Activated naive CD4-positive, alpha-beta T cell treated with Interleukin-2 at 50 U/mL for 16 hours (primary cell): ENCODE results near the gene PMP22.
"Not testable (repeated sequence)": the region's sequence is repeated elsewhere in the genome, so short reads cannot be mapped to it uniquely, and the experiment has no call there.

Experiments used
- DNase-seq: peaks from one replicate; pipeline ENCODE4 v3.0.0-alpha.2; 2020

PMP22 gene

GRCh38 chr17:15250135-15250860 lies 14.8 kb downstream of the PMP22 start:
- no peak for DNase-seq

- no peak for DNase-seq
Observed at GRCh38 chr17:15249487-15249886, 15.6 kb downstream of the PMP22 start.

- no peak for DNase-seq
Observed at GRCh38 chr17:15247891-15248529, 17.1 kb downstream of the PMP22 start.

- no peak for DNase-seq
Observed at GRCh38 chr17:15245054-15245453, 20.1 kb downstream of the PMP22 start.

- no peak for DNase-seq
Observed at GRCh38 chr17:15240644-15241043, 24.5 kb downstream of the PMP22 start.

GRCh38 chr17:15239491-15239890 lies 25.6 kb downstream of the PMP22 start:
- no peak for DNase-seq

- no peak for DNase-seq
Observed at GRCh38 chr17:15238676-15239422, 26.3 kb downstream of the PMP22 start.

GRCh38 chr17:15238057-15238456 lies 27.1 kb downstream of the PMP22 start:
- no peak for DNase-seq

GRCh38 chr17:15237106-15237425 lies 28.1 kb downstream of the PMP22 start:
- no peak for DNase-seq

- DNase-seq: no peak
Observed at GRCh38 chr17:15236281-15237105, 28.6 kb downstream of the PMP22 start.

GRCh38 chr17:15233971-15234370 lies 31.2 kb downstream of the PMP22 start:
- DNase-seq: no peak

- no peak for DNase-seq
Observed at GRCh38 chr17:15233022-15233805, 31.9 kb downstream of the PMP22 start.

- DNase-seq: no peak
Observed at GRCh38 chr17:15232517-15232915, 32.6 kb downstream of the PMP22 start.

GRCh38 chr17:15231851-15232516 lies 33.1 kb downstream of the PMP22 start:
- DNase-seq: no peak

- DNase-seq: no peak
Observed at GRCh38 chr17:15230866-15231265, 34.3 kb downstream of the PMP22 start.

GRCh38 chr17:15221827-15222226 lies 43.3 kb downstream of the PMP22 start:
- not testable (repeated sequence) for DNase-seq

- DNase-seq: no peak
Observed at GRCh38 chr17:15220785-15221184, 44.3 kb downstream of the PMP22 start.

GRCh38 chr17:15216481-15216880 lies 48.6 kb downstream of the PMP22 start:
- DNase-seq: no peak

GRCh38 chr17:15213381-15214087 lies 51.6 kb downstream of the PMP22 start:
- no peak for DNase-seq

- DNase-seq: no peak
Observed at GRCh38 chr17:15210247-15210646, 54.9 kb downstream of the PMP22 start.

GRCh38 chr17:15203062-15203461 lies 62.1 kb downstream of the PMP22 start:
- DNase-seq: not testable (repeated sequence)
